TTC549 (cell line): Measurements from ENCODE around the gene ZDHHC14.
"Not testable (repeated sequence)": the region's sequence is repeated elsewhere in the genome, so short reads cannot be mapped to it uniquely, and the experiment has no call there.

Experiments
- FAIRE-seq: peaks from 2 replicates; lab custom pipeline; 2012; peaks lifted over from hg19 to GRCh38; lab: Jason Lieb, UNC

ZDHHC14 gene

DNA sequence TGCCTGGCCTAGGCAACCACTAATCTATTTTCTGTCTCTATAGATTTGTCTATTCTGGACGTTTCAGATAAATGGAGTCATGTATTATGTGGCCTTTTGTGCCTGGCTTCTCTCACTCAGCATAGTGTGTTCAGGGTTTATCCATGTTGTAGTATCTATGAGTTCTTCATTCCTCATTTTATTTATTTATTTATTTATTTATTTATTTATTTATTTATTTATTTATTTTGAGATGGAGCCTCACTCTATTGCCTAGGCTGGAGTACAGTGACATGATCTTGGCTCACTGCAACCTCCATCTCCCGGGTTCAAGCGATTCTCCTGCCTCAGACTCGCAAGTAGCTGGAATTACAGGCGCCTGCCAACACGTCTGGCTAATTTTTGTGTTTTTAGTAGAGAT, 86.3 kb downstream of the ZDHHC14 start:
- not testable (repeated sequence) for FAIRE-seq

DNA sequence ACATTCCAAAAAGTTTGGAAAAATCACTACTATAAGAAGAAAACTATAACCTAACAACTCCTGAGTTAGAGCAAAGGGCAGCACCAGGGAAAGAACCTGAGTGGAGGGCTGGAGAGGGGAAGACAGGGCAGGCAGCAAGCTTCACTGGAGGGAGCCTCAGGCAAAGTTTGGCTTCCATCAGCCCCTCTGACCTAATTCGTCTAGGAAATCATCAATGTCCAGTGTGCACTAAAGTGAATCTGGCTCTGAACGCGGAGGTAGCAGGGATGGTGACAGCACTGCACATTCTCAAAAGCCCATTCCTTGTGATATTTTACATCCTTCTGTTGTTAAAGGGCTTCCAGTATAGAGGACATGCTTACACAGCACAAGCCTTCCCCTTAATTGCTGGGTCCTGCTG, 87.1 kb downstream of the ZDHHC14 start:
- no peak for FAIRE-seq

DNA sequence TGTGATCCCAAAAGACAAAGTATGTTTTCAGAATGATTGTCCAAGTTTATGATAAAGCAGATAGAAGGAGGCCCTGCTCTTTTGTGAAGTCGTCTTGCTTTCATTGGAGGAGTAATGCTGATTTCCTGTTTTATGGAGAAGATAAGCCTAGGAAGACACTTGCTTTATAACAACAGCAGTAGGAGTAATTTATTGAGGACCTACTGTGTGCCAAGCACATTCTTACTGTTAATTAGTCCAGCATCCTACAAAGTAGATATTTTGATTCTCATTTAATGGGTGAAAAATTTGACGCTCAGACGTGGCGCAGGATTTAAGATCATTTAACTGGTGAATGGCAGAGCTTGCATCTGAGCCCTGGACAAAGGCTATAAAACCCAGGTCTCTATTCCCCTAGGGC, 87.6 kb downstream of the ZDHHC14 start:
- FAIRE-seq = no peak

DNA sequence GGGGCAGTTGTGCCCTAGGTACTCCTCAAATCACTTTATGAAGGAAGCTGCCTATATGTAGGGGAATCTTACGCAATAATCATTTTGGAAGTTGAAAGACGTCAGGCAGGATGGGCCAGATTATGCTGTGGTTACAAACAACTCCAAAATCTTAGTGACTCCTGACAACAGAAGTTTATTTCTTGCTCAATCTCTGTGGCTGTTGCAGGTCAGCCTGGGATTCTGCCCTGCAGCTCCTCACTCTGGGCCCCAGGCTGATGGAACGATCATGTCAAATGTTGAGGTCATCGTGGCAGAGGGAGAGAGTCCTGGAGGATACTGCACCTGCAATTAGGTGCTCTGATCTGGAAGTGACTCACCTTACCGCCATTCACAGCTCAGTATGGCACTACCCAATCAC, 88.4 kb downstream of the ZDHHC14 start:
- no peak for FAIRE-seq

DNA sequence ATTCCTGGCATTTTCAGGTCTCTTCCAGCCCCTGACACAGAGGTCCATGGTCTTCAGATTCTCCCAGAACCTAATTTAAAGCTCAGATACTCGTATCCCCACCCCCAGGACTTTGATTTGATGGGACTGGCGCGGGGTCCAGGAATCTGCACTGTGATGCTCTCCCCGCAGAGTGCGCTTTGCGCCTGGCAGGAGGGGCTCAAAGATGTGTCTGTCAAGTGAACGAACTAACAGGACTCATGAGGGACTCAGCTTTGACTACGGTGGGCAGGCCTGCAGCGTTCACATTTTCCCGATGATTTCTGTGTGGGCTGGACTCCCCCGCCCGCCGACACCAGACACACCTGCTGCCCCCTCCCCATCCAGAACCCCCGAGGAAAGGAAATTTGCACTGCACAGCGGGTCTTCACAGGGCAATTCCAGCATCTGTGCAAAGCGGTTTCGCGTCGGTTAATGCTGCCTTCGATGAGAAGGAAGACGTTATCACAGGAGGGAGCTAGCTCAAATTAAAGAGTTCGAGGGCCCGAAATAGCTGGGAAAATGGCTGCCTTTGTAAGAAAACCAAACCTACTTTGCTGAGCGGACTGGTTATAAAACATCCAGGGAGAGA, 90.2 kb downstream of the ZDHHC14 start:
- no peak for FAIRE-seq

DNA sequence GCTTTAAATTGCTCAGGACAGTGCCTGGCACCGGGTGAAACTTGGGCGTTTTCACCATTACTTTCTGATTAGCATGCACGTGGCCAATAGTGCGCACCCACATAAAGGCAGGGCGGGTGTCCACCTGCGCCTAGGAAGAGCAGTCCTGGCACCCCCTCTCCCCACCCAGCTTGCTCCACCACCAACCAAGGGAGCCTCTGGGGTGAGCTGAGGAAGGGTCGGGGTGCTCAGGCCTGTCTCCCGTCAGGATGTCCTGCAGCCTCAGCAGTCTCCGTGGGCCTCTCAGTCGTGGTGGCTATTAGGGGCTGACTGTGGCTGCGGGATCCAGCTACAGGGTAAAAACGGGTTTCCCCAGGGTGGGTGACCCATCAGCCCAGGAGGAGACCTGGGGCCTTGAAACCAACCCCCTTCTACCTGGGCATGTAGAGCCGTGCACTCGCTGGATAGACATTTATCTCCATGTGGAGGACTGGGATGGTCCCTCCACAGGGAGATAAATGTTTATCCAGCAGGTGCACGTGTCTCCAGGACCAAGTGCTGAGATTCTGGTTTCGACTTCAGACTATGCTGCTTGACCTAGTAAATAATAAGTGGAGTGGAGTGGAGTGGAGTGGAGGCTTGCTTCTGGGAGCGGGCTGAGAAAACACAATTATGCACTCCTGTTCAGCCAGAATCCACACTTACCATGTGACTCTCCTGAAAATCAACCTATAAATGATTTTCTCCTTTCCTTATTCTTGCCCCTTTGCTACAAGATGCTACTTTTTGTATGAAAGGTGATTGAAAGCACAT, 91.1 kb downstream of the ZDHHC14 start:
- no peak for FAIRE-seq

DNA sequence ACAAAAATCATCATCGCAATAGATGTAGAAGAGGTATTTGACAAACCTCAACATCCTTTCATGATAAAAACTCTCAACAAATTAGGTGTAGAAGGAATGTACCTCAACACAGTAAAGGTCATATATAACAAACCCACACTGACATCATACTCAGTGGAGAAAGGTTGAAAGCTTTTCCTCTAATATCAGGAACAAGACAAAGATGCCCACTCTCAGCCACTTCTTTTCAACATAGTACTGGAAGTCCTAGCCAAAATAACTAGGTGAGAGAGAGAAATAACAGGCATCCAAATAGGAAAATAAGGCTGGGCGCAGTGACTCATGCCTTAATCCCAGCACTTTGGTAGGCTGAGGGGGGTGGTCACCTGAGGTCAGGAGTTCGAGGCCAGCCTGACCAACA, 95.8 kb downstream of the ZDHHC14 start:
- no peak for FAIRE-seq

DNA sequence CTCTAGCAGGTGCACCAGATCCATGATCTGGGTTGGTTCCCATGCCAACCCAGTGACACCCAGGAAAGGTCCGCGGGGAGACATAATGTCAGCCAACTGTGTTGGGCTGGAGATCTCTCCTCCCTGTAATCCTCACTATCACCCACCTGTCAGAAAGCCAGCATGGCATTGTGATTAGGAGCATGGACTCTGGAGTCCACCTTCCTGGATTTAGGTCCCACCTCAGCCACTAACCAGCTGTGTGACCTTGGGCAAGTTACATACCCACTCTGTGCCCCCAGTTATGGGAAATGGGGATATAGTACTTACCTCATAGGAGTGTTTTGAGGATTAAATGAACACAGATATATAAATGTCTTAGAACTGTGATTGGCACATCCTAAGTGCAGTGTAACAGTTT, 97.9 kb downstream of the ZDHHC14 start:
- no peak for FAIRE-seq

DNA sequence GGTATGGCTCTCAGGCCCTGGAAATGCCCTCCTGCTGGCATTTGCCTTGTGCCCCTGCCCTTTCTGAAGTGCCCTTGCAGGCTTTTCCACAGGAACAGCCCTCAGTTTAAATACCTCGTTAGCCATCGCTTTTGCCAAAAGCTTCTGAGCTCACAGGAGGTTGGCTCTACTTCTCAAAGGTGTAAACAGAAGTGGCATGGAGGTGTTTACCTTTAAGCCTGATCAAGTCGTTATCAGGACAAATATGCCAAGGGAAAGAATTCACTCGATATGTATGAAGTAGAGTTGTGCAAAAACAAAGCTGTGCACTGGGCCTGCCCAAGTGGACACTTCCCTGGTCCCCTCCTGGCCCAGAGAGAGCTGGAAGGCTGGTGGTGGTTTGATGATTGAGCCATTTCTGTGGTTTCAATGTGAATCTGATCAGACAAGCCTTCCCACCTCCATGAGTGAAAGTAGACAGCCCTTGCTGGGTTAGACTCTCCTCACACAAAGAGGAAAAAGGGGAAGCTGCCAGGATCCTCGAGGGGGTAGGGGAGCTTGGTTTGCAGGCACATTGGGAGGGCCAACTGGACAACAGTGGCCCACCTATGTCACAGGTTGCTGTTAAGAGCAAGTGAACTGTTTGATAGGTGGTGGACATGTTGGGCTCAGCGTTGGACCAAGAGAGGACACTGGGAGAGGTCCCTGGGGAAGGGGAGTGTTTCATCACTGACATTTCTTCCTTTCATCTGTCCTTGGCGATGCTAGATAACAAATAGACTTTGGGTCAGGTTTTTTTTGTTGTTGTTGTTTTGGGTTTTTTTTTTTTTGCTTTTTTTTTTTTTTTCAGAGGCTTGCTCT, 98.7 kb downstream of the ZDHHC14 start:
- FAIRE-seq = no peak

DNA sequence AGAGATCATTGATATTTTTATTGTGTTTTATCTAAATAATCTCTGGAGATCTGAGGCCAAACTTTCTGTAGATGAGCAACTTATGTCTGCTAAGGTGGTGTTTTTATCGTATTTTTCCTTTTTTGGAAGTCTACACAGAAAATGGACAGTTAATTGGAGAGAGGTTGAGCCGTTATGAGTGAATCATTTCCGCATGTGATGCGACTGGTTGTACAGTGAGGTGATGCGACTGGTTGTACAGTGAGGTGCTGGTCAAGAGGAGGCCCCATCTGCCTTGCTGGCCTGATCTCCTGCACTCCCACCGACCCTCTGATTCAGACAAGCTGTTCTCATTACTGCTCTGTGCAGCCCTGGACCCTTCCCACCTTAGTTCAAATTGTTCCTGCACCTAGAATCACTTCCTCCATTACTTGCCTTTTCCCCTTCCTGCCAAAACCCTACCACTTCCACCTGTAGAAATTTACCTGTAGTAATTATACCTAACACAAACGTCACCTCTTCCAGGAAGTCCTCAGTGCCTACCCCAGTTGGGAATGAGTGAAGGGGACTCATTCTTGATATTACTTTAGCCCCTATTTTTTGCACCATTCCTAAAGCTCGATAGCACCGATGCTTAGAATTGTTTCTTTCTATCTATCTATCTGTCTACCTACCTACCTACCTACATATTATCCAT, 100.3 kb downstream of the ZDHHC14 start:
- no peak for FAIRE-seq

DNA sequence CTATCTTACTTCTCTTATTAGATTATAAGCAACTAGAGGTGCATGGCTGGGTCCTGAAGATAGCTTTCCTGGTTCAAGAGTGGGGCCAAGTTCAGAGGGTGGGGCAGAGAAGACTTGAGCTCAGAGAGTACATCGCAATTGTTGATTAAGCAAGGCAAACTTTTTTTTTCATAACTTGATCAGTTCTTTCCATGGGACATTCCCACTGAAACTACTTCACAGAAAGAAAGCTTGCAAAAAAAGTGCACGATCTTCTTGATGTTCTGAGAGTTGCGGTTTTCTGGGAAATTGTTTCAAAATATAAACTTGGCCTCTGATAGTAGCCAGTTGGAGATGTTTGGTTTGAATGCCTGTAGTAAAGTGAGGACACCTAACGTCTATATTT, 100.9 kb downstream of the ZDHHC14 start:
- no peak for FAIRE-seq

DNA sequence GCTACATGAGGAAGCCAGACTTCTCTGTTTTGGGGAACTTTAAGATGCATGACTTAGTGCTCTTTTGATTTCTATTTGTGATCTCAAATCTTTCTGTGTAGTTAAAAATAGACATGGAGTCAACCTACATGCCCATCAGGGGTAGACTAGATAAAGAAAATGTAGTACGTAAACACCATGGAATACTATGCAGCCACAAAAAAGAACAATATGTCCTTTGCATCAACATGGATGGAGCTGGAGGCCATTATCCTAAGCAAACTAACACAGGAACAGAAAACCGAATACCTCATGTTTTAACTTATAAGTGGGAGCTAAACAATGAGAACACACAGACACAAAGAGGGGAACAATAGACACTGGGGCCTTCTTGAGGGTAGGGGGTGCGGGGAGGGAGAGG, 102.8 kb downstream of the ZDHHC14 start:
- no peak for FAIRE-seq

DNA sequence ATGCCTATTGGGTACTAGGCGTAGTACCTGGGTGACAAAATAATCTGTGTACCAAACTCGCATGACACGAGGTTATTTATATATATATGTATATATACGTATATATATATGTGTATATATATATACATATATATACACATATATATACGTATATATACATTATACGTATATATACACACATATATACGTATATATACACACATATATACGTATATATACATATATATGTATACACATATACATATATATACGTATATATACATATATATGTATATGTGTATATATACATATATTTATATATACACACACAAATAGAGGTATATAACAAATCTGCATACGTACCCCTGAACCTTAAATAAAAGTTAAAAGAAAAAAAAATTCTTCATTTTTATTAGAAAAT, 103.2 kb downstream of the ZDHHC14 start:
- FAIRE-seq = peak; percentile 73

DNA sequence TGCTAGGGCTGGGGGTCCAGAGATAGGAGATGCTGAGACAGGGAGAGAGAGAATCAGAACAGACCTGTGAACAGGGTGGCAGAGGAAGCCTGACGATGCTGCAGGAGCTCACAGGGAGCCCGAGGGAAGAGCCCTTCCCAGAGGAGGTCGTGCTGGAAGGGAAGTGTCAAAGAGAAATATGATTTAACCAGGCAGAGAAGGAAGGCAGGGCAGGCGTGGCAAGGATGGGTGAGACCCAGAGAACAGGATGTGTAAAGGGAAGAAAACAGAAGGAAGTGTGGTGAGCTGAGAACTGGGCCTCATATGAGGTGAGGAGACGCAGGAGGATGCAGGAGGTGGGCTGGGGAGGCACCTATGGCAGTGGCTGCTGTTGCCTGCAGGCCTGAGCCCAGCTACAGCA, 105.6 kb downstream of the ZDHHC14 start:
- no peak for FAIRE-seq

DNA sequence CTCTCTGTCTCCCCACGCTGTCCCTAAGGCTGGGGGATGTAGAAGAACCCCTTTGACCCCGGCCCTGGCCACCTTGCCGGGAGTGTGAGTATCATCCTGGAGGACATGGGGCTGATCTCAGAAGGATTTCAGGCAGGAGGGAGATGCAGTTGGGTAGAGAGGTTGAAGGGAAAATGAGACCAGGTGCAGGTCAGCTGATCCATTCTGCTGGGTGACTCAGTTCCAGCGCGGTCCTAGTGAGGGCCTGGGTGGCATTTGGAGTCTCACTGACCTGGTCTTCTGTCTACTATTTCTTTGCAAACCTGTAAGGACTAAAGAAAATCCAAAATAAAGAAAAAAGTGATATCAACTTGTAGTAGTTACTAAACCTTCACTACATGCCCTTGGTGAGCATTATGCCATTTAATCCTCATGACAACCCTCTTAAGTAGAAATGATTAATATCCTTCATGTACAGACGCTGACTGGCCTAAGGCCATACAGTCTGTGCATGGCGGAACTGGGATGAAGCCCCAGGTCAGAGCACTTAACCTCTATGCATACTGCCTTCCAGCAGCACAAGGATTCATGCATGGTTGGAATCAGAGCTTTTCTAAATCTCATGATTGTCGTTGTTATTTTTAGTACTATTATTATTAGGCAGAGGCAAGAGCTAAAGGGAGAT, 106.3 kb downstream of the ZDHHC14 start:
- no peak for FAIRE-seq

DNA sequence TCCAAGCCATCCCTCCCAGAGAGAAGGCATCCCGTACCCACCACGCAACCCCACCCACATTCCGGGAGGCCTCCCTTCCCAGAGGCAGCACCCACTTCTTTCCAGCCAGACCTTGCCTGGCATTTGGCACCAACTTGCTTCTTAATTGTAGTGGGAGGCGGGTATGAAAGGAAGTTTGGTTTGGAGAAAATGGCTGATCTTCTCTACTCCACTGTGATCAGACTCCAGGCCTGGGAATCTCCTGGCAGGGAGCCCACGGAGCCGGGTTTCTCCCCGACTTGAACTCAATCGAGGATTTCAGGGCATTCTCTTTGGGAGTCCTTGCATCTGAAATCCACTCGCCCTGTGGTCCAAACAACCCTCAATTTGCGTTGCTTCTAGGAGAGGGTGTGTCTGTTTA, 107.1 kb downstream of the ZDHHC14 start:
- FAIRE-seq = no peak

DNA sequence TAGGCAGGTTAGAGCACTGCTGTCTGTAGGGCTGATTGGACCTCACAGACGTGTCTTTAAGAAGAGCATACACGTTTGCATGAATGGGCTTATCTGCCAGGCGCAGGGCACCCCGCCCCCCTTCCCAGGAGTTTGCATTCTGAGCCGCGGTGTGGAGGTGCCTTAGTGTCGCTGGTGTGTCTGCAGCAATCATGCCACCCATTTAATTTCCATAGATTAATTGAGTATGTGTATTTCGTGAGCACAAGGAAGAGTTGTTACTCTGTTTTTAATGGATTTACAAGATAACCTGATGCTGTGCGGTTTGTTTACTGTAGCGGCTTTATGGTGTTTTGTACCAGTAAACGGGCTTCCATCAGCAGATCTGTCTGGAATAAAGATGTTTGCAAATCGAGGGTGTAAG, 107.7 kb downstream of the ZDHHC14 start:
- FAIRE-seq = no peak

DNA sequence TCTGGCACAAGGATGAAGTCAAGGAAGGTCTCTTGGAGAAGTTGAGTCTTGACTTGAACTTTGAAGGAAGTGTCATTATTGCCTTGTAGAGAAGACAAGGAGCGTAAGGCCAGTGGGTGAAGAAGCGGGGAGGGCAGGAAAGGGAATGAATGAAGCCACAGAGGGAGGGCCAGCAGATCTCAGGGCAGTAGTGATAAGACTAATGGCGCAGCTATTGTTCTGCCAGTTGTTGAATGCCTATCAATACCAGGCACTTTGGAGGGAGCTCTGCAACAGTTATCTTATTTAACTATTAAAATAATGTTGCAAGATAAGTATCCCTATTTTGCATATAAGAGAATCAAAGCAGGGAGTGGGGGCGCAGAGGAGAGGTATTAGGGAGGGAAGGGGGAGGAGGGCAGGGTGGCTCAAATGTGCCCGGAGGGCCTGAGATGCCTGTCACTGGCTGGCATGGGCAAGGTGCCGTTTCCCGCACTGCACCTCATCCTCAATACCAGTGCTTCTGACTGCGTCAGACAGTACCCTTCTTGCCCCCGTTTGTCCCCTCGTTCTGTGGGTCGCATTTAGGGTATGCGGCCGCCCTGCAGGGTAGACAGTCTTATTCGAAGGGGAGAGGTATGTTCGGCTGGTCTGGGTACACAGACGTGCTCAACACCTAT, 109.8 kb downstream of the ZDHHC14 start:
- FAIRE-seq = no peak

DNA sequence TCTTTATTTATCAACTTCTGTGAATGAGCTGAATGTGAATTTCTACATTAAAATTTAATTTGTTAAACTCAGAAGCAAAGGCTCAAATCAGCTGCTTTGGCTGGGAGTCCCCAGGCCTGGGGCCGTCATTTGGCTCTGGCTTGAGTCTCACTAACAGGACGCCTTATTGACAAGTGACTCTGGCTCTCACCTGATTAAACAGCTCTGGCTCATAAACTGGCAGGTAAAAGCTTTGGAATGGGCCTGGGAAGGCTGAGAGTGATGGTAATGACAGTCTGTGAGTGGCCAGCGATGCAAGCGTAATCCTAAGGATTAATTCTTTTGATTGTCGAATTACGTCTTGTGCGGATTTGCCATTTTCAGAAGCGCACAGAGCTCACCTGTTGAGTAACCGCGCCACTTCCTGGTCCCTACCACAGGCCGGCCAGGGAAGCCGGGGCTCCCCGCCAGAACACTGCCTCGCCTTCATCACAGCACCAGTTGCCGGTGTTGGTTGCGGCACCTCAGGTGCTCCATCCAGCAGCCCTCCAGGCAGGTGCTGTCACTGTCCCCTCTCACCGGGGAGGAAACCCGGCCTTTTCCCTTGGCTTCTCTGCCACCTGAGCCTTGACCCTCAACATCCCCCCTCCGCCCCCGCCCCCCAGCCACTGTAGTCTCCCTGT, 110.7 kb downstream of the ZDHHC14 start:
- FAIRE-seq = no peak

DNA sequence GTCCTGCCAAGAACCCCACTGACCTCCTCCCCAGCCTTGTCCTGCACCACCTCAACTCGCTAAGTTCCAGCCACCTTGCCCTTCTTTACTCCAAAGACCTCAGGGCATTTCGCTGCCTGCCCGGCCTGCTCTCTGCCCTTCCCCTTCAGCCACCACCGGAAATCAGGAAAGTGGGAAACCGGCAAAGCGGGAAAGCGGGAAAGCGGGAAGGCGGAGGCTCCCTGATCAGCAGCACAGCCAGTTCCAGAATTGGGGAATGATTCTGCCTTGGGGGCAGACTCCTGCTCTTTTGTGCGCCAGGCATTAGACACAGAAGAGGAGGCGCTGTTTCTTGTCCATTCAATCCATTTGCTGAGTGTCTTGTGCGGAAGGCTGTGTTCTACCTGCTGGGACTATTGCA, 111.3 kb downstream of the ZDHHC14 start:
- no peak for FAIRE-seq

DNA sequence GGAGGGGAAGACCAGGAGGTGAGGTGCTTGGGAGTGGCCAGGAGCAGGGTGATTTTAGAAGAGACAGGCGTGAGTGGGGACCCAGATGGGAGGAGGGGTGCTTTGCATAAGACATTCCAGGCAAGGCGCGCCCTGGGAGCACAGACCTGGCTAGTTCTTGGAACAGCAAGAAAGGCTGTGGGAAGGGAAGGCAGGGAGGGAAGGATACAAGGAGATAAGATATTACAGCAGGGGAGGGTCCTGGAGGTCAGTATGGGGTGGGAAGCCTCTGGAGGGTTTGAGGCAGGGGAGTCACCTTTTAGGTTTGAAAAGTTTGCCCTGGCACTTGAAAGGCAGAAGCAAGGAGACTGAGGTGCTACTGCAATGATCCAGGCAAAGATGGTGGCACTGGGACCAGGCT, 111.8 kb downstream of the ZDHHC14 start:
- no peak for FAIRE-seq
